Mesothelial cell of epicardium (in vitro differentiated cells): ENCODE results near the gene ARL6IP5. TPM values are rescaled to one million over a fixed set of nuclear protein-coding genes. Genes with fewer than 3 reads are reported as not detected.

Experiments
- DNase-seq, 2 experiments: peaks; one replicate each; pipeline ENCODE4 v3.0.0; 2021; ENCODE audit warnings: low spot score in 2 of 2; ENCODE audit not compliant: unreplicated experiment in 2 of 2
- H3K27ac Mint-ChIP-seq: 2 replicates; pipeline ENCODE4 v1.8.0; 2021; ENCODE audit warnings: mixed read lengths
- H3K27me3 Mint-ChIP-seq: 2 replicates; pipeline ENCODE4 v1.8.0; 2021; ENCODE audit warnings: low read depth, mixed read lengths
- H3K36me3 Mint-ChIP-seq: 2 replicates; pipeline ENCODE4 v1.8.0; 2021; ENCODE audit warnings: mixed read lengths
- H3K4me1 Mint-ChIP-seq: 2 replicates; pipeline ENCODE4 v1.8.0; 2021; ENCODE audit warnings: mixed read lengths
- H3K4me3 Mint-ChIP-seq: 2 replicates; pipeline ENCODE4 v1.8.0; 2021; ENCODE audit warnings: mild to moderate bottlenecking, moderate library complexity, mixed read lengths
- H3K9me3 Mint-ChIP-seq: 2 replicates; pipeline ENCODE4 v1.8.0; 2021; ENCODE audit warnings: mixed read lengths
- total RNA-seq: library from RNA; stranded (reverse); gene quantifications from 3 replicates; pipeline ENCODE4 v1.2.1, GENCODE V29; 2021
- TF ChIP-seq, protein P1 (sequence below): fragments of 200-600 bp; sonication (generic); IDR thresholded peaks from one replicate; pipeline ENCODE4 v1.5.0; 2021; ENCODE audit warnings: antibody characterized with exemption; ENCODE audit not compliant: unreplicated experiment

The ARL6IP5 gene
- total RNA-seq, 1 donor from 2014 or later: 48.9 TPM

DNA sequence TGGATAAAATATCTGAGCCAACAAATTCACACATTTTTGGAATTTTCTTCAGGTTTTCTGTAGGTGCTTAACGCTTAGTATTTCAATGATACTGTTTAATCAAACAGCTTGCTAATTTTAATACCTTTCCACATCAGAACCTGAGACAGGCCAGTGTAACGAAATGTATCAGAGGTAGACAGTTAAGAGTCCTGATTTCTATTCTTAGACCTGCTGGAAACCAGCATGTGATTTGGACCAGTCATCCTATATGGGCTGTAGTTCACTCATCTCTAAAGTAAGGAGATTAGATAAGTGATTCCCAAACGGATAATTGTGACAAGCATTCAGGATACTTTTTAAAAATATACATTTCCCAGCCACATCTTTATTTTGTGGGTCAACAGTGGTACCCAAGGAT is 18.4 kb downstream of the ARL6IP5 start:
- peaks cover 11% of the 10 kb centered on the region for H3K4me1 Mint-ChIP-seq
- H3K9me3 Mint-ChIP-seq: no peaks in the 10 kb centered on the region
- no peak for DNase-seq
- no peak overlapping the region for H3K27ac Mint-ChIP-seq
- H3K27me3 Mint-ChIP-seq: no peaks in the 10 kb centered on the region
- TF ChIP-seq, protein P1, sequence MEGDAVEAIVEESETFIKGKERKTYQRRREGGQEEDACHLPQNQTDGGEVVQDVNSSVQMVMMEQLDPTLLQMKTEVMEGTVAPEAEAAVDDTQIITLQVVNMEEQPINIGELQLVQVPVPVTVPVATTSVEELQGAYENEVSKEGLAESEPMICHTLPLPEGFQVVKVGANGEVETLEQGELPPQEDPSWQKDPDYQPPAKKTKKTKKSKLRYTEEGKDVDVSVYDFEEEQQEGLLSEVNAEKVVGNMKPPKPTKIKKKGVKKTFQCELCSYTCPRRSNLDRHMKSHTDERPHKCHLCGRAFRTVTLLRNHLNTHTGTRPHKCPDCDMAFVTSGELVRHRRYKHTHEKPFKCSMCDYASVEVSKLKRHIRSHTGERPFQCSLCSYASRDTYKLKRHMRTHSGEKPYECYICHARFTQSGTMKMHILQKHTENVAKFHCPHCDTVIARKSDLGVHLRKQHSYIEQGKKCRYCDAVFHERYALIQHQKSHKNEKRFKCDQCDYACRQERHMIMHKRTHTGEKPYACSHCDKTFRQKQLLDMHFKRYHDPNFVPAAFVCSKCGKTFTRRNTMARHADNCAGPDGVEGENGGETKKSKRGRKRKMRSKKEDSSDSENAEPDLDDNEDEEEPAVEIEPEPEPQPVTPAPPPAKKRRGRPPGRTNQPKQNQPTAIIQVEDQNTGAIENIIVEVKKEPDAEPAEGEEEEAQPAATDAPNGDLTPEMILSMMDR: no peak
- peaks cover 31% of the 10 kb centered on the region for H3K36me3 Mint-ChIP-seq
- H3K4me3 Mint-ChIP-seq: no peak overlapping the region

- H3K9me3 Mint-ChIP-seq: no peaks in the 10 kb centered on the region
- TF ChIP-seq, protein P1: no peak
- H3K4me3 Mint-ChIP-seq: no peak overlapping the region
- H3K4me1 Mint-ChIP-seq: peaks cover 11% of the 10 kb centered on the region
- DNase-seq: no peak
- peaks cover 27% of the 10 kb centered on the region for H3K36me3 Mint-ChIP-seq
- no peaks in the 10 kb centered on the region for H3K27me3 Mint-ChIP-seq
- no peak overlapping the region for H3K27ac Mint-ChIP-seq
Observed at GRCh38 chr3:69104586-69104985, 19.8 kb downstream of the ARL6IP5 start.

DNA sequence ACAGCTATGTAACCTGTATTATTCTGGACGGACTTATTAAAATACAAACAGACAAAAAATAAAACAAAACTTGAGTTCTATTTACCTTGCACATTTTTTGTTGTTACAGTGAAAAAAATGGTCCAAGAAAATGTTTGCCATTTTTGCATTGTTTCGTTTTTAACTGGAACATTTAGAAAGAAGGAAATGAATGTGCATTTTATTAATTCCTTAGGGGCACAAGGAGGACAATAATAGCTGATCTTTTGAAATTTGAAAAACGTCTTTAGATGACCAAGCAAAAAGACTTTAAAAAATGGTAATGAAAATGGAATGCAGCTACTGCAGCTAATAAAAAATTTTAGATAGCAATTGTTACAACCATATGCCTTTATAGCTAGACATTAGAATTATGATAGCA is 20.6 kb downstream of the ARL6IP5 start:
- Mint-ChIP-seq H3K9me3 (no peaks in the 10 kb centered on the region), H3K4me1 (peaks cover 11% of the 10 kb centered on the region), H3K27me3 (no peaks in the 10 kb centered on the region), H3K27ac (no peak overlapping the region), H3K36me3 (peaks cover 24% of the 10 kb centered on the region), H3K4me3 (no peak overlapping the region)
- no peak for DNase-seq
- TF ChIP-seq, protein P1: no peak

DNA sequence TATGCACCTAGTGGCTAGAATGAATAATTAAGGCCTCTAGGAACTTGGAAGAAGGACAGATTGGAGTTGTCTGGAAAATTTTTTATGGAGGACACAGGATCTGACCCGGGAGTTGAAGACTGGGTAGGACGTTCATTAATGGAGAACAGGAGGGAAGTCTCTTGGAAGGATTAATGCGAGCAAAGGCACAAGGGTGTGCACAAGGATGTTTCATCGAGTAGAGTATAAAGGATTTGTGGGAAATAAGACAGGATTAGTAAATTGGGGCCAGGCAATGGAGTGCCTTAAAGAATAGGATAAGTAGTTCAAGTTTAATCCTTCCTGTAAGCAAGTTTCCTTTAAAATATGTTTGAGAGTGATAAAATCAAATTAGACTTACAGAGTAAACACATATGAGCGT is 23.1 kb downstream of the ARL6IP5 start:
- DNase-seq: no peak
- no peaks in the 10 kb centered on the region for H3K27me3 Mint-ChIP-seq
- peaks cover 11% of the 10 kb centered on the region for H3K4me1 Mint-ChIP-seq
- no peak overlapping the region for H3K4me3 Mint-ChIP-seq
- peaks cover 12% of the 10 kb centered on the region for H3K36me3 Mint-ChIP-seq
- TF ChIP-seq, protein P1: no peak
- H3K27ac Mint-ChIP-seq: no peak overlapping the region
- H3K9me3 Mint-ChIP-seq: no peaks in the 10 kb centered on the region

- Mint-ChIP-seq H3K9me3 (no peaks in the 10 kb centered on the region), H3K4me1 (peaks cover 16% of the 10 kb centered on the region), H3K27me3 (no peaks in the 10 kb centered on the region), H3K4me3 (no peak overlapping the region), H3K36me3 (peaks cover 5% of the 10 kb centered on the region), H3K27ac (no peak overlapping the region)
- TF ChIP-seq, protein P1: no peak
- no peak for DNase-seq
Observed at GRCh38 chr3:69108811-69109210, 24.1 kb downstream of the ARL6IP5 start.

DNA sequence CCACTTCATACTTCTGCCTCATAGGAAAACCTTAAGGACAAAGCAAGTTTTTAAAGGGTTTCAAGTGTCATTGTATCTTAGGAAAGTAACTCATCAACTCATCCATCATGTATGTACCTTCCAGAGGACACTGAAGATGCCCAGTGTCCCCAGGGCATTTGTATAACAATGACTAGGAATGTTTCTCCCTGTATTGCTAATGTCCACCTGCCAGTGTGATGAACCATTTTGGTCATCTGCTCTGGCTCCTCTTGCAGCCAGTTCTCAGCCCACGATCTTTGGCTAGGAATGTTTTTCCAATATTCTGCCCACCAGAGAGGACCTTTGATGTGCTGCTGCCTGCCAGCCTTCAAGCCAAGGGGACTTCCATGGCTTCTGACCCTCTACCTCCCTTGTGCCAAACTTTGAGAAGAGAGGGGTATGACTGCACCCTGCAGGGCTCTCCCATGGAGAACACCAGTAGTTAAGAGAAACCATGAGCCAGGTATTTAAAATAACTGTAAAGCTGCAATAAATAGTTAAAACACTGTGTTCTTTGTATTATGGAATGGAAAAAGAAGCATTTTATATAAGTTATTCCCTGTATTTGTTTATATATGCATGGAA is 26.3 kb downstream of the ARL6IP5 start:
- H3K27ac Mint-ChIP-seq: no peak overlapping the region

More for the DNA sequence above, 26.3 kb downstream of the ARL6IP5 start:
- Mint-ChIP-seq H3K36me3 (no peaks in the 10 kb centered on the region), H3K9me3 (no peaks in the 10 kb centered on the region), H3K4me3 (no peak overlapping the region), H3K27me3 (no peaks in the 10 kb centered on the region), H3K4me1 (peaks cover 12% of the 10 kb centered on the region)
- TF ChIP-seq, protein P1: no peak
- no peak for DNase-seq
